ENCODE measurements around the gene NBPF12.
"Not testable (repeated sequence)": the region's sequence is repeated elsewhere in the genome, so short reads cannot be mapped to it uniquely, and the experiment has no call there.

NBPF12 gene, protein sequence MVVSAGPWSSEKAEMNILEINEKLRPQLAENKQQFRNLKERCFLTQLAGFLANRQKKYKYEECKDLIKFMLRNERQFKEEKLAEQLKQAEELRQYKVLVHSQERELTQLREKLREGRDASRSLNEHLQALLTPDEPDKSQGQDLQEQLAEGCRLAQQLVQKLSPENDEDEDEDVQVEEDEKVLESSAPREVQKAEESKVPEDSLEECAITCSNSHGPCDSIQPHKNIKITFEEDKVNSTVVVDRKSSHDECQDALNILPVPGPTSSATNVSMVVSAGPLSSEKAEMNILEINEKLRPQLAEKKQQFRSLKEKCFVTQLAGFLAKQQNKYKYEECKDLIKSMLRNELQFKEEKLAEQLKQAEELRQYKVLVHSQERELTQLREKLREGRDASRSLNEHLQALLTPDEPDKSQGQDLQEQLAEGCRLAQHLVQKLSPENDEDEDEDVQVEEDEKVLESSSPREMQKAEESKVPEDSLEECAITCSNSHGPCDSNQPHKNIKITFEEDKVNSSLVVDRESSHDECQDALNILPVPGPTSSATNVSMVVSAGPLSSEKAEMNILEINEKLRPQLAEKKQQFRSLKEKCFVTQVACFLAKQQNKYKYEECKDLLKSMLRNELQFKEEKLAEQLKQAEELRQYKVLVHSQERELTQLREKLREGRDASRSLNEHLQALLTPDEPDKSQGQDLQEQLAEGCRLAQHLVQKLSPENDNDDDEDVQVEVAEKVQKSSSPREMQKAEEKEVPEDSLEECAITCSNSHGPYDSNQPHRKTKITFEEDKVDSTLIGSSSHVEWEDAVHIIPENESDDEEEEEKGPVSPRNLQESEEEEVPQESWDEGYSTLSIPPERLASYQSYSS (N-terminal part only)

DNA sequence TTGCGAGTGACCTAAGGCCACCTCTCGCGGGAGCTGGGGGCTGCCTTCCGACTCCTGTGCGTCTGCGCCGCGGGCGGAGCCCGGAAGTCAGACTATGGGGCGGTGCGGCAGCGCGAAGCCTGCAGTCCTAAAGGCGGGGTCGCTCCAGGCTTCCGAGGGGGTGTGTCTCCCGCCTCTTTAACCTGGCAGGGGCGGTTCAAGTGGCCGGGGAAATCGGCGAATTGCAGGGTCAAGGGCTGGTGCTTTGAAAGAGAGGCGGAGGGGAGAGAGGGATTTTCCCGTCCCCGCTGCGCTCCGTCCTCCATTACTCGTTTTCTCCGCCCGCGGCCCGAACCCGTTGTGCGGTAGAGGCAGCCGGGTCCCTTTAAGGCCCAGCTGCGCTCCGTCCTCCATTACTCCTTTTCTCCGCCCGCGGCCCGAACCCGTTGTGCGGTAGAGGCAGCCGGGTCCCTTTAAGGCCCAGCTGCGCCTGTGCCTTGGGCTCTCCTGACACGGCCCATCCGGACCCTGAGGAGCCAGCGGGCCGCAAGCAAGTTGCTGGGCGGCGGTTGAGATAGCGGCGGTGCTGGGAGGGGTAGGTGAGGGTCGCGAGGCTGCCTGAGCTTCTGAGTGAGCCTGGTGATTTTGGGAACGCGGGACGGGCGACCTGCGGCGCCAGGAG, at the start of gene NBPF12:
TSS of gene NBPF12 (plus strand) at position 83 of the 661 bp plus-strand sequence. CDS start 21,820 bp downstream, outside the sequence.
- DNase-seq (ENCODE audit: low read depth, low spot score) = not testable (repeated sequence)

- not testable (repeated sequence) for DNase-seq (ENCODE audit: low read depth, low spot score)
These were observed 46.8 kb upstream of the NBPF12 start for GRCh38 chr1:146891355-146891754.

- not testable (repeated sequence) for DNase-seq (ENCODE audit: low read depth, low spot score)
These were observed 45.8 kb upstream of the NBPF12 start for GRCh38 chr1:146892331-146892730.

- not testable (repeated sequence) for DNase-seq (ENCODE audit: low read depth, low spot score)
These were observed 30.4 kb upstream of the NBPF12 start for GRCh38 chr1:146907565-146908261.

DNA sequence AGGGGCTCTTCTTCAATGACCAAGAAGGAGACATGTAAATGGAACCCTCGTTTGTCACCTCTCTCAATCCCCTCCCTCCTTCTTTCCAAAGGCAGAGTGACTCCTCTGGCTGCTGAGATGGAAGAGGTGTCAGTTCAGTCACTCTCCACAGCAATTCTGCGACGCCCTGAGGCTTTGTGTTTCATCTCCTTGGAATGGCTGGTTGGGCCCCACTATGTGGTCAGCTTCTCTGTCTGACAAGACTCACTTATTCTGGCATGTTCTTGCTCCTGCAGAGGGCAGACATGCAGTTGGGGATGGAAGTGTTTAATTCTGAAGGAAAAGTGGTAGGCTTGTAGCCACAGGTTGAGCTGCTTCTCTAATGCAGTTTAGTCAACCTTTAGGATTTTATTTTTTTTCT, 25.1 kb upstream of the NBPF12 start:
- not testable (repeated sequence) for DNase-seq (ENCODE audit: low read depth, low spot score)

GRCh38 chr1:146920811-146921210, 17.3 kb upstream of the NBPF12 start:
- not testable (repeated sequence) for DNase-seq (ENCODE audit: low read depth, low spot score)

GRCh38 chr1:146922614-146923013, 15.5 kb upstream of the NBPF12 start:
- not testable (repeated sequence) for DNase-seq (ENCODE audit: low read depth, low spot score)

GRCh38 chr1:146924106-146924505, 14.0 kb upstream of the NBPF12 start:
- not testable (repeated sequence) for DNase-seq (ENCODE audit: low read depth, low spot score)

DNA sequence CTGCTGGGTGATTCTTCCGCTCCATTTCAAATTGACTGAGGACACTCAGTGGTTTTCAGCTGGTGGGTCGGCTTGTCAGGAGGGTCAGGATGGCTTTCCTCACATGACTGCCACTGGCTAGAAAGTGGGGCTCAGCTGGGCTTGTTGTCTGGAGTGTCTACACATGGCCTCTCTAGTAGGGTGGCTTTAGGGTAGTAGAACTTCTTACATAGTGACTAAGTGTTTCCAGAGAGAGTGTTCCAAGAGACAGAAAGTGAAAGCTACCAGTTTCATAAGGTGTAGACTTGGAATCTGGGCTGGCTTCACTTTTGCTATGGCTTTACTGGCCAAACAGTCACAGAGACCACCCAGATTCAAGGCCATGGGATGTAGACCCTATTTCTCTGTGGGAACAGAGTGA, 11.7 kb upstream of the NBPF12 start:
- DNase-seq (ENCODE audit: low read depth, low spot score) = not testable (repeated sequence)

GRCh38 chr1:146930225-146930624, 7.9 kb upstream of the NBPF12 start:
- DNase-seq (ENCODE audit: low read depth, low spot score) = not testable (repeated sequence)

- DNase-seq (ENCODE audit: low read depth, low spot score) = not testable (repeated sequence)
These were observed 3.5 kb upstream of the NBPF12 start for GRCh38 chr1:146934390-146935223.

GRCh38 chr1:146937462-146937861, 662 bp upstream of the NBPF12 start:
- not testable (repeated sequence) for DNase-seq (ENCODE audit: low read depth, low spot score)

GRCh38 chr1:146938927-146939786, 1.0 kb downstream of the NBPF12 start:
- not testable (repeated sequence) for DNase-seq (ENCODE audit: low read depth, low spot score)

- DNase-seq (ENCODE audit: low read depth, low spot score) = not testable (repeated sequence)
These were observed 2.2 kb downstream of the NBPF12 start for GRCh38 chr1:146940293-146940692.

DNA sequence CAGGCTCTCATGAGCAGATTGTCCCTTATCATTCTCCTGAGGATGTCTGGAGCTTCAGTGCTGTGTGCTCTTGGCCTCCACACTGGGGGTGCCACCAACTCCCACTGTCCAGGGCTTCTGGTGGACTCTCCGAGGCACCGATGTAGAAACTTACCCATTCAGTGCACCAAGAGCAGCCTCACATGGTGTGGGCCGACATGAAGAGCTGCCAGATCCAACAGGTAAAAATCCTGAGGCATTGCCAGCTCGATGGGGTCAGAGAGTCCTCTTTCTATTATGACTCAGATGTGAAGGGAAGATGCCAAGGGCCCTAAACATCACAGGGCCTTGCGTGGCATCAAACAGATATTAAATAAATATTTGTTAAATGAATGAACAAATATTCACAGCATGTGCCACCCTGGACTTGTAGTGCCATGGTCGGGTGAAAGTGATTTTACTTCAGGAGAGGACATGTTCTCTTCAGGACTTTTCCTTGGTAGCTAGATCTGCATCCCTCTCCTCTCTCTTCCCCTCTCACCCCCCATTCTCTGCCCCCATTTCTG, 5.3 kb downstream of the NBPF12 start:
- not testable (repeated sequence) for DNase-seq (ENCODE audit: low read depth, low spot score)

DNA sequence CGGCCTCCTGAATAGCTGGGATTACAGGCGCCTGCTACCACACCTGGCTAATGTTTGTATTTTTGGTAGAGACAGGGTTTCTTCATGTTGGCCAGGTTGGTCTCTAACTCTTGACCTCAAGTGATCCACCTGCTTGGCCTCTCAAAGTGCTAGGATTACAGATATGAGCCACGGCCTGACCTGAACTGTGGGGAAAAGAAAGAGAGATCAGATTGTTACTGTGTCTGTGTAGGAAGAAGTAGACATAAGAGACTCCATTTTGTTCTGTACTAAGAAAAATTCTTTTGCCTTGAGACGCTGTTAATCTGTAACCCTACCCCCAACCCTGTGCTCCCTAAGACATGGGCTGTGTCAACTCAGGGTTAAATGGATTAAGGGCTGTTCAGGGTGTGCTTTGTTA, 10.0 kb downstream of the NBPF12 start:
- not testable (repeated sequence) for DNase-seq (ENCODE audit: low read depth, low spot score)

GRCh38 chr1:146964340-146964739, 26.2 kb downstream of the NBPF12 start:
- not testable (repeated sequence) for DNase-seq (ENCODE audit: low read depth, low spot score)

GRCh38 chr1:146966351-146966750, 28.2 kb downstream of the NBPF12 start:
- DNase-seq (ENCODE audit: low read depth, low spot score) = not testable (repeated sequence)

DNA sequence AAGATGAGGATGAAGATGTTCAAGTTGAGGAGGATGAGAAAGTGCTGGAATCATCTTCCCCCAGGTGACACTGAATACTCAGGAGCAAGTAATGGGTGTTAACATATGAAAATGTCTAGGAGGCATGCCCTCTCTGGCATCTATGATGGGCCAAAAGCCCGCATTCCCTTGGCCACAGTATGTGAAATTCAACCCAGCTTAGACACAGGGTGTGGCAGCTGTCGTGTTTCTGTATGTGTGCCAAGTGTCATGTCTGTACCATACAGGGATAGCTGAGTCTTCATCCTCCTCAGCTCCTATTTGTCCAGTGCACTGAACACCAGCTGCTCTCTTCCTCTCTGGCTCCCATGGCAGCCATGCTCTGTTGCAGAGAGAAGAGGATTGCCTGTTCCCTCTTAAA, 32.5 kb downstream of the NBPF12 start:
- not testable (repeated sequence) for DNase-seq (ENCODE audit: low read depth, low spot score)
